HepG2 (cell line): ENCODE data around the gene KCTD5. TPM values are rescaled to one million over a fixed set of nuclear protein-coding genes. Genes with fewer than 3 reads are reported as not detected.

Experiments
- ATAC-seq: fragments of 200-7000 bp; cut with Tn5 transposase; 3 replicates; pipeline ENCODE4 v1.9.1; 2020; ENCODE audit warnings: mild to moderate bottlenecking, moderate library complexity
- BruUV-seq: library from RNA; stranded (reverse); fragments of 400-500 nt; replicated peaks from 2 replicates; lab custom pipeline; 2021; lab: Mats Ljungman, UMichigan
- CTCF ChIA-PET: fragments of 300-600 bp; formaldehyde crosslinking; extraction: SDS; loops from one replicate; lab custom pipeline; 2021; ENCODE audit warnings: low total read pairs, inconsistent platforms, low intra/inter-chr PET ratio; lab: Yijun Ruan, JAX
- POLR2A ChIA-PET: fragments of 350-600 bp; sonication (Branson Sonifier 250); formaldehyde crosslinking; loops from one replicate; lab custom pipeline; 2020; ENCODE audit warnings: antibody characterized with exemption, inconsistent platforms; lab: Yijun Ruan, JAX
- DNase-seq: peaks from one replicate; pipeline ENCODE4 v3.0.0-alpha.2; 2015; ENCODE audit warnings: low spot score
- FAIRE-seq: peaks from 3 replicates; lab custom pipeline; 2011; peaks lifted over from hg19 to GRCh38; lab: Jason Lieb, UNC
- H2AFZ ChIP-seq: one replicate; pipeline ENCODE4 v1.6.1; 2011; ENCODE audit warnings: low read length, inconsistent platforms
- H3K27ac ChIP-seq: fragments of 300-600 bp; 3 replicates; pipeline ENCODE4 v1.8.0; 2011; ENCODE audit warnings: mixed run types, mild to moderate bottlenecking, mixed read lengths, low read length, inconsistent platforms; ENCODE audit not compliant: insufficient read depth; ENCODE audit errors: extremely low read length
- H3K27me3 ChIP-seq, 2 experiments: fragments of 200-600 bp in 1 of 2; 2 replicates in 1 of 2; 3 replicates in 1 of 2; pipeline versions ENCODE4 v1.6.0 to v1.8.0; 2011; ENCODE audit warnings: low read length in 2 of 2, mild to moderate bottlenecking in 2 of 2, moderate library complexity in 2 of 2, inconsistent platforms in 1 of 2; ENCODE audit not compliant: insufficient read depth in 2 of 2, control insufficient read depth in 1 of 2
- H3K36me3 ChIP-seq, 2 experiments: fragments of 200-600 bp in 1 of 2; replicated peaks in 1 of 2; 2 replicates in 1 of 2; 3 replicates in 1 of 2; pipeline versions ENCODE4 v1.5.1 to v1.8.0; 2011; ENCODE audit warnings: low read length in 2 of 2, inconsistent platforms in 1 of 2; ENCODE audit not compliant: insufficient read depth in 2 of 2, control insufficient read depth in 1 of 2
- H3K4me1 ChIP-seq: 2 replicates; pipeline ENCODE4 v1.5.1; 2012; ENCODE audit warnings: low read length, inconsistent platforms; ENCODE audit not compliant: insufficient read depth
- H3K4me2 ChIP-seq: 2 replicates; pipeline ENCODE4 v1.6.0; 2011; ENCODE audit warnings: low read depth, low read length, inconsistent platforms
- H3K4me3 ChIP-seq, 3 experiments: fragments of 200-600 bp in 1 of 3; sonication (generic), shearing (Covaris generic) in 1 of 3; replicated peaks in 1 of 3; 2 replicates each; pipeline ENCODE4 v1.5.1; 2011 to 2016; ENCODE audit warnings: low read length in 3 of 3, inconsistent platforms in 2 of 3, low read depth in 2 of 3, mild to moderate bottlenecking in 2 of 3, control low read depth in 1 of 3, mixed read lengths in 1 of 3; ENCODE audit not compliant: insufficient read depth in 1 of 3
- H3K79me2 ChIP-seq: one replicate; pipeline ENCODE4 v1.6.1; 2011; ENCODE audit warnings: low read length, inconsistent platforms; ENCODE audit not compliant: insufficient read depth
- H3K9ac ChIP-seq: 2 replicates; pipeline ENCODE4 v1.6.0; 2011; ENCODE audit warnings: mild to moderate bottlenecking, low read depth, low read length, inconsistent platforms; ENCODE audit not compliant: insufficient read depth
- H3K9me3 ChIP-seq: 2 replicates; pipeline ENCODE4 v1.5.1; 2012; ENCODE audit warnings: mild to moderate bottlenecking, low read length
- H4K20me1 ChIP-seq: 2 replicates; pipeline ENCODE4 v1.6.0; 2011; ENCODE audit warnings: inconsistent platforms, mild to moderate bottlenecking, low read length, moderate library complexity; ENCODE audit not compliant: insufficient read depth
- ADNP ChIP-seq: sonication (generic); formaldehyde crosslinking; IDR thresholded peaks from 2 replicates; pipeline ENCODE4 v1.4.0; 2020; ENCODE audit warnings: missing genetic modification reagents
- AGO2 ChIP-seq: fragments of 200-400 bp; formaldehyde crosslinking; optimal IDR thresholded peaks from 2 replicates; pipeline ENCODE3; 2017; ENCODE audit warnings: mild to moderate bottlenecking, low read depth, low read length, moderate library complexity
- MEIS1 ChIP-seq: sonication (generic); formaldehyde crosslinking; IDR thresholded peaks from 2 replicates; pipeline ENCODE4 v1.9.0; 2021; ENCODE audit warnings: mild to moderate bottlenecking, missing genetic modification reagents, moderate library complexity, borderline replicate concordance
- WGBS: methylation state at CpG from one replicate; pipeline ENCODE4 v1.1.6; 2017; ENCODE audit warnings: low lambda C conversion rate; 5-methylcytosine and 5-hydroxymethylcytosine counted together
- in situ Hi-C: cut with HindIII; loops from 2 replicates; pipeline ENCODE4 v1.10.0; 2017; ENCODE audit warnings: low pct_unique_long_range_greater_than_20kb; ENCODE audit not compliant: extremely low pct_ligation_motif_present
- intact Hi-C: fragments of 100-400 bp; cut with micrococcal nuclease; formaldehyde crosslinking; loops from one replicate; pipeline ENCODE4 v1.10.0; 2022; ENCODE audit not compliant: unreplicated experiment
- polyA plus RNA-seq, 8 experiments: library from polyadenylated mRNA; depleted of rRNA in 3 of 8; stranded (reverse) in 7 of 8; unstranded in 1 of 8; fragments of >200 nt; fragmentation: Illumina TruSeq in 4 of 8; extraction: Trizol in 4 of 8; gene quantifications; 2 replicates each; pipeline versions ENCODE4 v1.2.1 to v1.2.3, GENCODE V29; 2011 to 2016; ENCODE audit warnings: low read depth in 4 of 8, missing spikeins in 1 of 8, mixed read lengths in 1 of 8; ENCODE audit not compliant: insufficient read depth in 1 of 8
- total RNA-seq, 5 experiments: library from RNA; depleted of rRNA; stranded (reverse); fragments of >200 nt; fragmentation: Illumina TruSeq; extraction: Trizol; gene quantifications; 2 replicates each; pipeline ENCODE4 v1.2.3, GENCODE V29; 2016; ENCODE audit warnings: low read depth in 1 of 5
- TF ChIP-seq, protein P1 (sequence below): sonication (generic); formaldehyde crosslinking; IDR thresholded peaks from 2 replicates; pipeline ENCODE4 v1.5.0; 2020; ENCODE audit warnings: missing genetic modification reagents
- TF ChIP-seq, protein P2 (sequence below): sonication (generic); formaldehyde crosslinking; IDR thresholded peaks from 2 replicates; pipeline ENCODE4 v1.5.1; 2020; ENCODE audit warnings: mild to moderate bottlenecking, missing genetic modification reagents, moderate library complexity
- TF ChIP-seq, protein P3 (sequence below): sonication (generic); formaldehyde crosslinking; IDR thresholded peaks from 2 replicates; pipeline ENCODE4 v1.5.0; 2020; ENCODE audit warnings: mild to moderate bottlenecking, missing genetic modification reagents, borderline replicate concordance

The KCTD5 gene
- total and polyA plus RNA-seq, 2 of the 13 experiments (the other 11 are each of a cell fraction or from before 2014, with no cell fraction given) = 25.4 to 29.8 TPM

DNA sequence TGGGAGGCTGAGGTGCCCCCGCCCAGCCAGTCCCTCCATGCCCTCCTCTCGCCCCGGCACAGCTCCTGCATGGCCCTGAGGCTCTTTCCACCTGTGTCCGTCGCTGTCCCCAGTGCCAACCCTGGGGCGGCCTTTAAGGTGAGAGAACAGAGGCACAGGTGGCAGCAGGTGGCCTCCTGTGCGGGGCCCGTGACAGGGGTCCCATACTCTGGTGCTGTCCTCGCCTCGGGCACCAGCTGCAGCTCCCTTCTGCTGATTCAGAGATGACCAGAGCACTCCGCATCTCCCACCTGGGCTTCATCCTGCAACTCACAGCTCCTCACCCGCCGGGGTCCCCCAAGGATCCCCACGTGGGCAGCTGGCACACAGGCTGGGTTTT, 29.7 kb downstream of the KCTD5 start:
- ATAC-seq = peak; percentile 22

More for the DNA sequence above, 29.7 kb downstream of the KCTD5 start:
- no peaks in the 10 kb centered on the region for H3K4me1 ChIP-seq
- no peaks in the 10 kb centered on the region for H4K20me1 ChIP-seq
- BruUV-seq = no TSS peak
- no peak overlapping the region for H2AFZ ChIP-seq
- H3K4me3 ChIP-seq = peak overlapping the region in 2 of 3 experiments; percentile 23 to 46; a peak in 4 of 6 replicates
- no peak for FAIRE-seq
- H3K9me3 ChIP-seq = no peaks in the 10 kb centered on the region
- H3K36me3 ChIP-seq = peaks cover 8 to 15% of the 10 kb centered on the region in 2 experiments; a peak in 3 of 5 replicates
- no peaks in the 10 kb centered on the region for H3K79me2 ChIP-seq
- 24% methylated on average over 7 of the region's 14 CpGs for WGBS
- ChIA-PET POLR2A (no interaction called here), CTCF (no interaction called here)
- H3K27ac ChIP-seq = no peak overlapping the region
- DNase-seq = no peak
- H3K27me3 ChIP-seq = peaks cover 5 to 36% of the 10 kb centered on the region in 2 experiments
- intact Hi-C loops = no loop called here
- in situ Hi-C loops = no loop called here
- H3K4me2 ChIP-seq = peak overlapping the region; percentile 59
- 0 out of 2 replicates have a peak overlapping the region, but pooled peaks have one; percentile 13 for H3K9ac ChIP-seq
- TF ChIP-seq MEIS1 (CRISPR knock-in tag) = no peak
- peak; percentile 9 for TF ChIP-seq AGO2
- TF ChIP-seq, protein P1, sequence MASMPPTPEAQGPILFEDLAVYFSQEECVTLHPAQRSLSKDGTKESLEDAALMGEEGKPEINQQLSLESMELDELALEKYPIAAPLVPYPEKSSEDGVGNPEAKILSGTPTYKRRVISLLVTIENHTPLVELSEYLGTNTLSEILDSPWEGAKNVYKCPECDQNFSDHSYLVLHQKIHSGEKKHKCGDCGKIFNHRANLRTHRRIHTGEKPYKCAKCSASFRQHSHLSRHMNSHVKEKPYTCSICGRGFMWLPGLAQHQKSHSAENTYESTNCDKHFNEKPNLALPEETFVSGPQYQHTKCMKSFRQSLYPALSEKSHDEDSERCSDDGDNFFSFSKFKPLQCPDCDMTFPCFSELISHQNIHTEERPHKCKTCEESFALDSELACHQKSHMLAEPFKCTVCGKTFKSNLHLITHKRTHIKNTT (CRISPR knock-in tag) = no peak
- no peak for TF ChIP-seq ADNP
- TF ChIP-seq, protein P2, sequence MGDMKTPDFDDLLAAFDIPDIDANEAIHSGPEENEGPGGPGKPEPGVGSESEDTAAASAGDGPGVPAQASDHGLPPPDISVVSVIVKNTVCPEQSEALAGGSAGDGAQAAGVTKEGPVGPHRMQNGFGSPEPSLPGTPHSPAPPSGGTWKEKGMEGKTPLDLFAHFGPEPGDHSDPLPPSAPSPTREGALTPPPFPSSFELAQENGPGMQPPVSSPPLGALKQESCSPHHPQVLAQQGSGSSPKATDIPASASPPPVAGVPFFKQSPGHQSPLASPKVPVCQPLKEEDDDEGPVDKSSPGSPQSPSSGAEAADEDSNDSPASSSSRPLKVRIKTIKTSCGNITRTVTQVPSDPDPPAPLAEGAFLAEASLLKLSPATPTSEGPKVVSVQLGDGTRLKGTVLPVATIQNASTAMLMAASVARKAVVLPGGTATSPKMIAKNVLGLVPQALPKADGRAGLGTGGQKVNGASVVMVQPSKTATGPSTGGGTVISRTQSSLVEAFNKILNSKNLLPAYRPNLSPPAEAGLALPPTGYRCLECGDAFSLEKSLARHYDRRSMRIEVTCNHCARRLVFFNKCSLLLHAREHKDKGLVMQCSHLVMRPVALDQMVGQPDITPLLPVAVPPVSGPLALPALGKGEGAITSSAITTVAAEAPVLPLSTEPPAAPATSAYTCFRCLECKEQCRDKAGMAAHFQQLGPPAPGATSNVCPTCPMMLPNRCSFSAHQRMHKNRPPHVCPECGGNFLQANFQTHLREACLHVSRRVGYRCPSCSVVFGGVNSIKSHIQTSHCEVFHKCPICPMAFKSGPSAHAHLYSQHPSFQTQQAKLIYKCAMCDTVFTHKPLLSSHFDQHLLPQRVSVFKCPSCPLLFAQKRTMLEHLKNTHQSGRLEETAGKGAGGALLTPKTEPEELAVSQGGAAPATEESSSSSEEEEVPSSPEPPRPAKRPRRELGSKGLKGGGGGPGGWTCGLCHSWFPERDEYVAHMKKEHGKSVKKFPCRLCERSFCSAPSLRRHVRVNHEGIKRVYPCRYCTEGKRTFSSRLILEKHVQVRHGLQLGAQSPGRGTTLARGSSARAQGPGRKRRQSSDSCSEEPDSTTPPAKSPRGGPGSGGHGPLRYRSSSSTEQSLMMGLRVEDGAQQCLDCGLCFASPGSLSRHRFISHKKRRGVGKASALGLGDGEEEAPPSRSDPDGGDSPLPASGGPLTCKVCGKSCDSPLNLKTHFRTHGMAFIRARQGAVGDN = peak; percentile 33
- TF ChIP-seq, protein P3, sequence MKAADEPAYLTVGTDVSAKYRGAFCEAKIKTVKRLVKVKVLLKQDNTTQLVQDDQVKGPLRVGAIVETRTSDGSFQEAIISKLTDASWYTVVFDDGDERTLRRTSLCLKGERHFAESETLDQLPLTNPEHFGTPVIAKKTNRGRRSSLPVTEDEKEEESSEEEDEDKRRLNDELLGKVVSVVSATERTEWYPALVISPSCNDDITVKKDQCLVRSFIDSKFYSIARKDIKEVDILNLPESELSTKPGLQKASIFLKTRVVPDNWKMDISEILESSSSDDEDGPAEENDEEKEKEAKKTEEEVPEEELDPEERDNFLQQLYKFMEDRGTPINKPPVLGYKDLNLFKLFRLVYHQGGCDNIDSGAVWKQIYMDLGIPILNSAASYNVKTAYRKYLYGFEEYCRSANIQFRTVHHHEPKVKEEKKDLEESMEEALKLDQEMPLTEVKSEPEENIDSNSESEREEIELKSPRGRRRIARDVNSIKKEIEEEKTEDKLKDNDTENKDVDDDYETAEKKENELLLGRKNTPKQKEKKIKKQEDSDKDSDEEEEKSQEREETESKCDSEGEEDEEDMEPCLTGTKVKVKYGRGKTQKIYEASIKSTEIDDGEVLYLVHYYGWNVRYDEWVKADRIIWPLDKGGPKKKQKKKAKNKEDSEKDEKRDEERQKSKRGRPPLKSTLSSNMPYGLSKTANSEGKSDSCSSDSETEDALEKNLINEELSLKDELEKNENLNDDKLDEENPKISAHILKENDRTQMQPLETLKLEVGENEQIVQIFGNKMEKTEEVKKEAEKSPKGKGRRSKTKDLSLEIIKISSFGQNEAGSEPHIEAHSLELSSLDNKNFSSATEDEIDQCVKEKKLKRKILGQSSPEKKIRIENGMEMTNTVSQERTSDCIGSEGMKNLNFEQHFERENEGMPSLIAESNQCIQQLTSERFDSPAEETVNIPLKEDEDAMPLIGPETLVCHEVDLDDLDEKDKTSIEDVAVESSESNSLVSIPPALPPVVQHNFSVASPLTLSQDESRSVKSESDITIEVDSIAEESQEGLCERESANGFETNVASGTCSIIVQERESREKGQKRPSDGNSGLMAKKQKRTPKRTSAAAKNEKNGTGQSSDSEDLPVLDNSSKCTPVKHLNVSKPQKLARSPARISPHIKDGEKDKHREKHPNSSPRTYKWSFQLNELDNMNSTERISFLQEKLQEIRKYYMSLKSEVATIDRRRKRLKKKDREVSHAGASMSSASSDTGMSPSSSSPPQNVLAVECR (CRISPR knock-in tag) = 0 out of 2 replicates have a peak, but pooled peaks have one; percentile 24
